ENCODE measurements around the gene RTP3. TPM values are rescaled to one million over a fixed set of nuclear protein-coding genes. Genes with fewer than 3 reads are reported as not detected.
"Not testable (repeated sequence)": the region's sequence is repeated elsewhere in the genome, so short reads cannot be mapped to it uniquely, and the experiment has no call there.

RTP3 gene
- total and polyA plus RNA-seq, 2 donors (not counting 1 experiment from before 2014, with no cell fraction given) = not detected

GRCh38 chr3:46492890-46493547 is 4.8 kb upstream of the RTP3 start:
- Histone ChIP-seq H4K20me1 (ENCODE audit: control insufficient read depth, insufficient read depth, low read length, poor library complexity, severe bottlenecking) (no peaks in the 10 kb centered on the region), H3K27me3 (replicated peaks in 1 of 4; ENCODE audit: control extremely low read depth in 1 of 4, control insufficient read depth in 3 of 4, insufficient read depth in 4 of 4, low read length in 3 of 4) (peaks cover 0 to 3% (median under 1%) of the 10 kb centered on the region in 4 experiments), H3K9me3 (ENCODE audit: control extremely low read depth in 1 of 3, control insufficient read depth in 2 of 3, insufficient read depth in 1 of 3, low read length in 2 of 3) (no peaks in the 10 kb centered on the region), H3K4me1 (ENCODE audit: control insufficient read depth in 2 of 2, insufficient read depth in 2 of 2, low read length in 2 of 2) (peaks cover 19 to 20% of the 10 kb centered on the region in 2 donors), H3K4me3 (ENCODE audit: control extremely low read depth in 1 of 5, extremely low read depth in 1 of 5, insufficient read depth in 1 of 5, low read depth in 2 of 5, low read length in 4 of 5) (no peak overlapping the region), H3K4me2 (replicated peaks; ENCODE audit: low read depth, low read length, poor library complexity, severe bottlenecking) (no peak overlapping the region), H2AFZ (ENCODE audit: insufficient read depth, low read depth, low read length, poor library complexity, severe bottlenecking) (no peak overlapping the region), H3K36me3 (replicated peaks in 1 of 2; ENCODE audit: control extremely low read depth in 1 of 2, control insufficient read depth in 1 of 2, extremely low read depth in 1 of 2, insufficient read depth in 2 of 2, low read length in 1 of 2) (no peaks in the 10 kb centered on the region), H3K79me2 (ENCODE audit: control insufficient read depth, insufficient read depth, low read length) (no peaks in the 10 kb centered on the region), H3K27ac (ENCODE audit: low read length in 2 of 2) (no peak overlapping the region), H3K9ac (ENCODE audit: low read length) (no peak overlapping the region)
- intact Hi-C loops (cut with micrococcal nuclease) = no loop called here
- DNase-seq (no peak), ATAC-seq (ENCODE audit: low read depth) (no peak)
- WGBS (ENCODE audit: insufficient coverage) = 86% methylated on average over 5 of the region's 6 CpGs
- ChIA-PET POLR2A (interaction anchor here (0.6 to 1.2 kb wide), 3 partner anchors 46 to 569 kb away, joined by 3 to 8 read pairs (median 4); no protein-coding TSS in a partner anchor), CTCF (interaction anchor here (0.7 to 9.1 kb wide), 6 partner anchors 14 to 217 kb away, joined by 3 to 275 read pairs (median 6); no protein-coding TSS in a partner anchor)
- Mint-ChIP-seq H3K9me3 (ENCODE audit: insufficient read depth) (no peaks in the 10 kb centered on the region), H3K27me3 (no peaks in the 10 kb centered on the region), H3K27ac (peak overlapping the region; percentile 38), H3K4me3 (no peak overlapping the region), H3K4me1 (peaks cover 22% of the 10 kb centered on the region)
- TF ChIP-seq EZH2 (IDR thresholded peaks at IDR 0.05; ENCODE audit: borderline replicate concordance, insufficient read depth, low read depth, low read length, poor library complexity, severe bottlenecking) (no peak), CTCF (IDR thresholded peaks at IDR 0.05) (no peak)

- H3K27ac ChIP-seq (ENCODE audit: low read length in 2 of 2); H3K79me2 ChIP-seq (ENCODE audit: control insufficient read depth, insufficient read depth, low read length); H3K4me3 ChIP-seq (ENCODE audit: control extremely low read depth in 1 of 5, extremely low read depth in 1 of 5, insufficient read depth in 1 of 5, low read depth in 2 of 5, low read length in 4 of 5); H3K4me3 Mint-ChIP-seq; H3K4me2 ChIP-seq (replicated peaks; ENCODE audit: low read depth, low read length, poor library complexity, severe bottlenecking); H4K20me1 ChIP-seq (ENCODE audit: control insufficient read depth, insufficient read depth, low read length, poor library complexity, severe bottlenecking); CTCF ChIA-PET; POLR2A ChIA-PET; H3K27ac Mint-ChIP-seq; DNase-seq; H3K36me3 ChIP-seq (replicated peaks in 1 of 2; ENCODE audit: control extremely low read depth in 1 of 2, control insufficient read depth in 1 of 2, extremely low read depth in 1 of 2, insufficient read depth in 2 of 2, low read length in 1 of 2); H3K9ac ChIP-seq (ENCODE audit: low read length); H3K9me3 ChIP-seq (ENCODE audit: control extremely low read depth in 1 of 3, control insufficient read depth in 2 of 3, insufficient read depth in 1 of 3, low read length in 2 of 3); intact Hi-C loops (cut with micrococcal nuclease); H3K9me3 Mint-ChIP-seq (ENCODE audit: insufficient read depth); ATAC-seq (ENCODE audit: low read depth); H3K27me3 ChIP-seq (replicated peaks in 1 of 4; ENCODE audit: control extremely low read depth in 1 of 4, control insufficient read depth in 3 of 4, insufficient read depth in 4 of 4, low read length in 3 of 4); H3K27me3 Mint-ChIP-seq; H2AFZ ChIP-seq (ENCODE audit: insufficient read depth, low read depth, low read length, poor library complexity, severe bottlenecking): not testable (repeated sequence)
- H3K4me1 Mint-ChIP-seq = peaks cover 16% of the 10 kb centered on the region
- H3K4me1 ChIP-seq (ENCODE audit: control insufficient read depth in 2 of 2, insufficient read depth in 2 of 2, low read length in 2 of 2) = peaks cover 10 to 11% of the 10 kb centered on the region in 2 donors
- 97% methylated on average over 7 of the region's 33 CpGs for WGBS (ENCODE audit: insufficient coverage)
Observed at GRCh38 chr3:46494491-46494890, 3.3 kb upstream of the RTP3 start.

Data from B cell (primary cell).